Osteoblast (primary cell): ENCODE results near the gene SND1. TPM values are rescaled to one million over a fixed set of nuclear protein-coding genes. Genes with fewer than 3 reads are reported as not detected.

ENCODE experiments used
- DNase-seq: peaks from one replicate; pipeline ENCODE4 v3.0.0; 2011; ENCODE audit warnings: low spot score, mixed read lengths; ENCODE audit not compliant: insufficient read length; ENCODE audit errors: missing footprints
- H2AFZ ChIP-seq: 2 replicates; pipeline ENCODE4 v1.6.0; 2011; ENCODE audit warnings: mild to moderate bottlenecking, low read length
- H3K27ac ChIP-seq: 2 replicates; pipeline ENCODE4 v1.5.1; 2011; ENCODE audit warnings: mild to moderate bottlenecking, low read depth, low read length, moderate library complexity
- H3K27me3 ChIP-seq: 2 replicates; pipeline ENCODE4 v1.6.0; 2012; ENCODE audit warnings: mild to moderate bottlenecking, control low read depth, inconsistent platforms, low read length, moderate library complexity; ENCODE audit not compliant: insufficient read depth
- H3K36me3 ChIP-seq: 2 replicates; pipeline ENCODE4 v1.5.1; 2011; ENCODE audit warnings: mild to moderate bottlenecking, low read length, control low read depth, moderate library complexity; ENCODE audit not compliant: insufficient read depth
- H3K4me1 ChIP-seq: 2 replicates; pipeline ENCODE4 v1.5.1; 2011; ENCODE audit warnings: mild to moderate bottlenecking, low read length, control low read depth, moderate library complexity; ENCODE audit not compliant: insufficient read depth
- H3K4me2 ChIP-seq: 2 replicates; pipeline ENCODE4 v1.6.0; 2011; ENCODE audit warnings: mild to moderate bottlenecking, low read length; ENCODE audit not compliant: insufficient read depth
- H3K4me3 ChIP-seq: fragments of 200-600 bp; sonication (generic); 3 replicates; pipeline ENCODE4 v1.5.1; 2012; ENCODE audit warnings: mild to moderate bottlenecking, low read length, inconsistent platforms; ENCODE audit not compliant: insufficient read depth
- H3K79me2 ChIP-seq: 2 replicates; pipeline ENCODE4 v1.6.0; 2012; ENCODE audit warnings: mild to moderate bottlenecking, low read length, control low read depth, inconsistent platforms; ENCODE audit not compliant: insufficient read depth
- H3K9me3 ChIP-seq: 2 replicates; pipeline ENCODE4 v1.5.1; 2011; ENCODE audit warnings: low read depth, low read length, control low read depth
- H4K20me1 ChIP-seq: 2 replicates; pipeline ENCODE4 v1.6.0; 2012; ENCODE audit warnings: mild to moderate bottlenecking, low read length, control low read depth; ENCODE audit not compliant: insufficient read depth
- small RNA-seq: library from RNA; depleted of rRNA; stranded (forward); fragments of <200 nt; gene quantifications from one replicate; pipeline ENCODE3, GENCODE V24; 2012
- total RNA-seq: library from RNA; depleted of rRNA; stranded (reverse); fragments of >200 nt; gene quantifications from 2 replicates; pipeline ENCODE4 v1.2.3, GENCODE V29; 2012
- TF ChIP-seq, protein P1 (sequence below): IDR thresholded peaks from 2 replicates; pipeline ENCODE4 v1.5.1; 2011; ENCODE audit warnings: mild to moderate bottlenecking, low read depth, low read length, moderate library complexity; ENCODE audit errors: extremely low read depth

Gene SND1
- total RNA-seq, 1 donor = 257 TPM

GRCh38 chr7:128141683-128142195 is 489.7 kb downstream of the SND1 start:
- no peaks in the 10 kb centered on the region for H3K36me3 ChIP-seq
- no peaks in the 10 kb centered on the region for H3K9me3 ChIP-seq
- TF ChIP-seq, protein P1, sequence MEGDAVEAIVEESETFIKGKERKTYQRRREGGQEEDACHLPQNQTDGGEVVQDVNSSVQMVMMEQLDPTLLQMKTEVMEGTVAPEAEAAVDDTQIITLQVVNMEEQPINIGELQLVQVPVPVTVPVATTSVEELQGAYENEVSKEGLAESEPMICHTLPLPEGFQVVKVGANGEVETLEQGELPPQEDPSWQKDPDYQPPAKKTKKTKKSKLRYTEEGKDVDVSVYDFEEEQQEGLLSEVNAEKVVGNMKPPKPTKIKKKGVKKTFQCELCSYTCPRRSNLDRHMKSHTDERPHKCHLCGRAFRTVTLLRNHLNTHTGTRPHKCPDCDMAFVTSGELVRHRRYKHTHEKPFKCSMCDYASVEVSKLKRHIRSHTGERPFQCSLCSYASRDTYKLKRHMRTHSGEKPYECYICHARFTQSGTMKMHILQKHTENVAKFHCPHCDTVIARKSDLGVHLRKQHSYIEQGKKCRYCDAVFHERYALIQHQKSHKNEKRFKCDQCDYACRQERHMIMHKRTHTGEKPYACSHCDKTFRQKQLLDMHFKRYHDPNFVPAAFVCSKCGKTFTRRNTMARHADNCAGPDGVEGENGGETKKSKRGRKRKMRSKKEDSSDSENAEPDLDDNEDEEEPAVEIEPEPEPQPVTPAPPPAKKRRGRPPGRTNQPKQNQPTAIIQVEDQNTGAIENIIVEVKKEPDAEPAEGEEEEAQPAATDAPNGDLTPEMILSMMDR = no peak

More at GRCh38 chr7:128141683-128142195, 489.7 kb downstream of the SND1 start:
- no peak overlapping the region for H2AFZ ChIP-seq
- DNase-seq = no peak
- no peaks in the 10 kb centered on the region for H3K79me2 ChIP-seq
- no peaks in the 10 kb centered on the region for H4K20me1 ChIP-seq
- peaks cover 57% of the 10 kb centered on the region for H3K27me3 ChIP-seq
- H3K4me3 ChIP-seq = no peak overlapping the region
- H3K27ac ChIP-seq = no peak overlapping the region
- no peak overlapping the region for H3K4me2 ChIP-seq
- H3K4me1 ChIP-seq = no peaks in the 10 kb centered on the region

Small RNA genes lying within 50 kb of the gene (small RNA-seq; reads per million reads assigned to genes)
- not detected for gene MIR593

Other genes with a start within 250 kb of the SND1 start
- gene GCC1, start 66.6 kb upstream of the SND1 start, total RNA-seq = 20.9 and 24.2 TPM in 2 replicates
- 146 and 147 TPM in 2 replicates for gene ARF5, start 63.8 kb upstream of the SND1 start, total RNA-seq
- 1.5 and 1.8 TPM in 2 replicates for gene FSCN3, start 58.5 kb upstream of the SND1 start, total RNA-seq
- not detected in 2 replicates for gene PAX4, start 34.1 kb upstream of the SND1 start, total RNA-seq